PFSK-1 (cell line): ENCODE results near the gene SIKE1.

Source experiments
- POLR2AphosphoS5 ChIP-seq: IDR thresholded peaks from 2 replicates; pipeline ENCODE4 v1.6.1; 2012; ENCODE audit warnings: low read depth, mild to moderate bottlenecking, control low read depth, low read length, moderate library complexity
- SIN3A ChIP-seq: IDR thresholded peaks from 2 replicates; pipeline ENCODE4 v1.6.1; 2012; ENCODE audit warnings: mild to moderate bottlenecking, low read length, moderate library complexity, borderline replicate concordance; ENCODE audit not compliant: insufficient read depth
- TAF1 ChIP-seq: IDR thresholded peaks from 2 replicates; pipeline ENCODE4 v1.6.1; 2012; ENCODE audit warnings: low read length, control low read depth, borderline replicate concordance; ENCODE audit not compliant: insufficient read depth
- TF ChIP-seq, protein P1 (sequence below), 2 experiments: IDR thresholded peaks; 2 replicates each; pipeline versions ENCODE4 v1.6.1 to v1.8.0; 2011 to 2012; ENCODE audit warnings: low read depth in 2 of 2, low read length in 2 of 2, control low read depth in 1 of 2, inconsistent platforms in 1 of 2, mild to moderate bottlenecking in 1 of 2, moderate library complexity in 1 of 2; ENCODE audit not compliant: insufficient read depth in 1 of 2

DNA sequence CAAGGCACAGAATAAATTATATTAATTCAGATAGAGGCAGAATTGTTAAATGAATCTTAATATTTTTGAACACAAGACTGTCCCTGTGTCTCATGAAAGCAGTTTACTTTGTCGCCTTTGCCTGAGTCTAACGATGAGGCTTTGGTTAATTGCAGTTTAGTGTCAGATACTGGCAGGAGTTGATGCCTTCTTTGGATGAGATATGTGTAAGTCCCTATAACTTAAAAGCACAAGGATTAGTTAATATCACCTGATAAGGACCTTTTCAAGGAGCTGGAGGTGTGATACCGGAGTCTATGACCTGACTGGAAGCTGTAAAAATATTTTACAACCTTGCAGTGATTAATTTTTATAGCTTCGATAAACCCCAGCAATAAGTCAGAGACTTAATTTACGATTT is 2.0 kb upstream of the SIKE1 start:
- TF ChIP-seq SIN3A (no peak), TAF1 (no peak), POLR2AphosphoS5 (no peak)
- TF ChIP-seq, protein P1, sequence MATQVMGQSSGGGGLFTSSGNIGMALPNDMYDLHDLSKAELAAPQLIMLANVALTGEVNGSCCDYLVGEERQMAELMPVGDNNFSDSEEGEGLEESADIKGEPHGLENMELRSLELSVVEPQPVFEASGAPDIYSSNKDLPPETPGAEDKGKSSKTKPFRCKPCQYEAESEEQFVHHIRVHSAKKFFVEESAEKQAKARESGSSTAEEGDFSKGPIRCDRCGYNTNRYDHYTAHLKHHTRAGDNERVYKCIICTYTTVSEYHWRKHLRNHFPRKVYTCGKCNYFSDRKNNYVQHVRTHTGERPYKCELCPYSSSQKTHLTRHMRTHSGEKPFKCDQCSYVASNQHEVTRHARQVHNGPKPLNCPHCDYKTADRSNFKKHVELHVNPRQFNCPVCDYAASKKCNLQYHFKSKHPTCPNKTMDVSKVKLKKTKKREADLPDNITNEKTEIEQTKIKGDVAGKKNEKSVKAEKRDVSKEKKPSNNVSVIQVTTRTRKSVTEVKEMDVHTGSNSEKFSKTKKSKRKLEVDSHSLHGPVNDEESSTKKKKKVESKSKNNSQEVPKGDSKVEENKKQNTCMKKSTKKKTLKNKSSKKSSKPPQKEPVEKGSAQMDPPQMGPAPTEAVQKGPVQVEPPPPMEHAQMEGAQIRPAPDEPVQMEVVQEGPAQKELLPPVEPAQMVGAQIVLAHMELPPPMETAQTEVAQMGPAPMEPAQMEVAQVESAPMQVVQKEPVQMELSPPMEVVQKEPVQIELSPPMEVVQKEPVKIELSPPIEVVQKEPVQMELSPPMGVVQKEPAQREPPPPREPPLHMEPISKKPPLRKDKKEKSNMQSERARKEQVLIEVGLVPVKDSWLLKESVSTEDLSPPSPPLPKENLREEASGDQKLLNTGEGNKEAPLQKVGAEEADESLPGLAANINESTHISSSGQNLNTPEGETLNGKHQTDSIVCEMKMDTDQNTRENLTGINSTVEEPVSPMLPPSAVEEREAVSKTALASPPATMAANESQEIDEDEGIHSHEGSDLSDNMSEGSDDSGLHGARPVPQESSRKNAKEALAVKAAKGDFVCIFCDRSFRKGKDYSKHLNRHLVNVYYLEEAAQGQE (IDR thresholded peaks at IDR 0.05; ENCODE audit: insufficient read depth in 1 of 2, low read depth in 2 of 2, low read length in 2 of 2), result no peak
